ENCODE results near the gene PARD3.
"Not testable (repeated sequence)": the region's sequence is repeated elsewhere in the genome, so short reads cannot be mapped to it uniquely, and the experiment has no call there.

PARD3 gene

GRCh38 chr10:34446049-34446448, 369.0 kb downstream of the PARD3 start:
- DNase-seq (ENCODE audit: insufficient read length, low spot score) (no peak), FAIRE-seq (no peak)

GRCh38 chr10:34444223-34445183, 370.6 kb downstream of the PARD3 start:
- FAIRE-seq, result no peak

GRCh38 chr10:34439386-34439785, 375.7 kb downstream of the PARD3 start:
- DNase-seq (ENCODE audit: insufficient read length, low spot score); FAIRE-seq: not testable (repeated sequence)

More at GRCh38 chr10:34444223-34445183, 370.6 kb downstream of the PARD3 start:
- no peak for DNase-seq (ENCODE audit: insufficient read length, low spot score)

- DNase-seq (ENCODE audit: insufficient read length, low spot score) (no peak), FAIRE-seq (no peak)
Measured at GRCh38 chr10:34438741-34439140, 376.4 kb downstream of the PARD3 start.

- DNase-seq (ENCODE audit: insufficient read length, low spot score) (no peak), FAIRE-seq (no peak)
Measured at GRCh38 chr10:34437906-34438305, 377.2 kb downstream of the PARD3 start.

- DNase-seq (ENCODE audit: insufficient read length, low spot score), result peak; percentile 51
- peak; percentile 94 for FAIRE-seq
Measured at GRCh38 chr10:34434119-34434594, 380.9 kb downstream of the PARD3 start.

- no peak for DNase-seq (ENCODE audit: insufficient read length, low spot score)
- peak; percentile 16 for FAIRE-seq
Measured at GRCh38 chr10:34433241-34434076, 381.6 kb downstream of the PARD3 start.

- FAIRE-seq (peak; percentile 57), DNase-seq (ENCODE audit: insufficient read length, low spot score) (no peak)
Measured at GRCh38 chr10:34432589-34432988, 382.5 kb downstream of the PARD3 start.

- no peak for DNase-seq (ENCODE audit: insufficient read length, low spot score)
- no peak for FAIRE-seq
Measured at GRCh38 chr10:34430685-34431084, 384.4 kb downstream of the PARD3 start.

GRCh38 chr10:34428501-34428900, 386.6 kb downstream of the PARD3 start:
- FAIRE-seq (no peak), DNase-seq (ENCODE audit: insufficient read length, low spot score) (no peak)

- FAIRE-seq (no peak), DNase-seq (ENCODE audit: insufficient read length, low spot score) (no peak)
Measured at GRCh38 chr10:34427911-34428216, 387.2 kb downstream of the PARD3 start.

- peak; percentile 55 for FAIRE-seq
- DNase-seq (ENCODE audit: insufficient read length, low spot score), result not testable (repeated sequence)
Measured at GRCh38 chr10:34427158-34427910, 387.8 kb downstream of the PARD3 start.

- not testable (repeated sequence) for FAIRE-seq; DNase-seq (ENCODE audit: insufficient read length, low spot score)
Measured at GRCh38 chr10:34426538-34427157, 388.4 kb downstream of the PARD3 start.

GRCh38 chr10:34426041-34426440, 389.1 kb downstream of the PARD3 start:
- FAIRE-seq, result no peak

GRCh38 chr10:34423673-34424625, 391.1 kb downstream of the PARD3 start:
- DNase-seq (ENCODE audit: insufficient read length, low spot score), result no peak
- no peak for FAIRE-seq

More at GRCh38 chr10:34426041-34426440, 389.1 kb downstream of the PARD3 start:
- DNase-seq (ENCODE audit: insufficient read length, low spot score), result no peak

- FAIRE-seq (no peak), DNase-seq (ENCODE audit: insufficient read length, low spot score) (no peak)
Measured at GRCh38 chr10:34420795-34421194, 394.3 kb downstream of the PARD3 start.

- no peak for FAIRE-seq
- no peak for DNase-seq (ENCODE audit: insufficient read length, low spot score)
Measured at GRCh38 chr10:34420273-34420672, 394.8 kb downstream of the PARD3 start.

- DNase-seq (ENCODE audit: insufficient read length, low spot score), result no peak
- no peak for FAIRE-seq
Measured at GRCh38 chr10:34415039-34415438, 400.1 kb downstream of the PARD3 start.
